ENCODE measurements around the gene COL26A1.
"Not testable (repeated sequence)": the region's sequence is repeated elsewhere in the genome, so short reads cannot be mapped to it uniquely, and the experiment has no call there.

The COL26A1 gene

DNA sequence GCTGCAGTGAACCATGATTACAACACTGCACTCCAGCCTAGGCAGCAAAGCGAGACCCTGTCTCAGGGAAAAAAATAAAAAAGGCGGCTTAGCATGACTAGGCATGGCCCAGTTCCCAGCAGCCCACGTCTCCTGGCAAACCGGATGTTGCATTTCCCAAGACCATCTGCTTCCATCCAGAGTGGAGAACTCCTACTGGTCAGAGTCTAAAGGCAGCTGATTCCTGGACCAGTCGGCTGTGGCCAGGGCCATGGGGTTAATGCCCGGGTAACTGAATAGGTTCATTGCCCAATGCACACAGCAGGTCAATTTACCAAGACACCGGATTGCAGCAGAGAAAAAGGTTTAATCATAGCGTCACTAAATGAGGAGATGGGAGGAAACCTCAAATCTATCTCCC is 133.3 kb downstream of the COL26A1 start:
- DNase-seq (ENCODE audit: low read depth): no peak

- no peak for DNase-seq (ENCODE audit: low read depth)
Measured at GRCh38 chr7:101501351-101501750, 138.7 kb downstream of the COL26A1 start.

- DNase-seq (ENCODE audit: low read depth): no peak
Measured at GRCh38 chr7:101502466-101503098, 139.9 kb downstream of the COL26A1 start.

- not testable (repeated sequence) for DNase-seq (ENCODE audit: low read depth)
Measured at GRCh38 chr7:101505510-101505909, 142.8 kb downstream of the COL26A1 start.

DNA sequence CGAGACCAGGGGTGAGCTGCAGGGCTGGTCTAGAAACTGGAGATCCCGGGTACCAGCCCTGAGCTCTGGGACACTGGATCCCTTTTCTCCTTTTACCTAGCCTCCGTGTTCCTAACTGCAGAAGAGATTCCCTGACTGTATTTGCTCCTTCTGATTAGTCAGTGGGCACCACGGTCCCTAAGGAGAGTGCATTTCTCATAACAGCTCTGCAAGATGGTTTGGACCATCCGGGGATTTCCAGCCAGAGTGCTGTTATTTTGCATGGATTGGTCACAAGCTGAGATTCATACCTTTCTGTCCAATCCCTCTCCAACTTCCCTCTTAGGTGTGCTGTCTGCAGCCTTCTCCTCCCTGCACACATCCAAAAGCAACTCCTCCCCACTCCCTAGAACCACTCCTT is 143.9 kb downstream of the COL26A1 start:
- DNase-seq (ENCODE audit: low read depth): no peak

DNA sequence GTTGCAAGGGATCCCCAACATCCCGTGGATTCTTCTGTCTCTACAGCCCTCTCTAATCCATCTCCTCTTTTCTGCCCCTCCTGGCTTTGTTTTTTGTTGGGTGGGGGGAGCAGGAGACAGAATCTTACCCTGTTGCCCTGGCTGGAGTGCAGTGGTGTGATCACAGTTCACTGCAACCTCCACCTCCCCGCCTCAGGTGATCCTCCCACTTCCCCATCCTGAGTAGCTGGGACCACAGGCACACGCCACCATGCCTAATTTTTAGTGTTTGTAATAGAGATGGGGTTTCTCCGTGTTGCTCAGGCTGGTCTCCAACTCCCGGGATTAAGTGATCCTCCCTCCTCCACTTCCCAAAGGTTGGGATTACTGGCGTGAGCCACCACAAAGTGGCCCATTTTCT is 144.7 kb downstream of the COL26A1 start:
- DNase-seq (ENCODE audit: low read depth): no peak

DNA sequence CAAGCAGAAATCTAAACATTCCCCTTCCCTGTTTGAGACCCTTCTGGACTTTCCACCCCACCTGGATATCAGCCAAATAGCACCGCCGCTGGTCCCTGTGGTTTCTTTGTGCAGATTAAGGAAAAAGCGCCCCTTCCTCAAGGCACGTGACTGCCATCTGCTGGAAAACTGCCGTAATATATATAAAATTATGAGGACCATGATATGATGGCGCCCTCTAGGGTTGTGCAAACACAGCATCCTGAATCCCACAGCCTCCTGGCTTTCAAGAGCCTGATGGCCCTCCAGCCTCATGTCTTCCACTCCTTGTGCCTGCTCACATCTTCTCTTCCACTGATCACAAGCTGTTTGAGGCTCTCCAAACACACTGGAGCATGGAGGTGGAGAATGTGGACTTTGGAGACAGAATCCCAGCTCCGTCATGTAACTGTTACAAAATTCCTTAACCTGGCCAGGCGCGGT is 145.1 kb downstream of the COL26A1 start:
- peak; percentile 5 for DNase-seq (ENCODE audit: low read depth)

- DNase-seq (ENCODE audit: low read depth): no peak
Measured at GRCh38 chr7:101510297-101510696, 147.6 kb downstream of the COL26A1 start.

DNA sequence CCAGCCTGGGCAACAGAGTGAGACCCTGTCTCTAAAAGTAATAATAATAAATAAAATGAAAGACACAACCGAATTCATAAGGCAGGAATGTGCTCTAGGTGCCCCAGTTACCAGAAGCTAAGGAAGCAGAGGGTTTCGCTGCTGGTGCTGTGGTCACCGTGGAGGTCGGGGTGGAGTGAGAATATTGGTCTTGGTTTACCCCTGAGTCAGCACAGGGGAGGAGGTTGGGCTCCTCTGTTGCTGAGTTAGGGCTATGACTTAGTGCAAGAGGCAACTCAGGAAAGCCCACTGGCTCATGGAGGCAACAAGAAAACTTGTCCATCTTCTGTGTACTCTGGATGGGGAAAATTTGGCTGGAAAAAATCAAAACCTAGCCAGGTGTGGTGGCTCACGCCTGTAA is 149.3 kb downstream of the COL26A1 start:
- DNase-seq (ENCODE audit: low read depth): no peak

GRCh38 chr7:101516851-101517250 is 154.2 kb downstream of the COL26A1 start:
- DNase-seq (ENCODE audit: low read depth): no peak

GRCh38 chr7:101517304-101517703 is 154.6 kb downstream of the COL26A1 start:
- no peak for DNase-seq (ENCODE audit: low read depth)

GRCh38 chr7:101518336-101518735 is 155.7 kb downstream of the COL26A1 start:
- DNase-seq (ENCODE audit: low read depth): no peak

GRCh38 chr7:101519324-101520023 is 156.8 kb downstream of the COL26A1 start:
- DNase-seq (ENCODE audit: low read depth): no peak

DNA sequence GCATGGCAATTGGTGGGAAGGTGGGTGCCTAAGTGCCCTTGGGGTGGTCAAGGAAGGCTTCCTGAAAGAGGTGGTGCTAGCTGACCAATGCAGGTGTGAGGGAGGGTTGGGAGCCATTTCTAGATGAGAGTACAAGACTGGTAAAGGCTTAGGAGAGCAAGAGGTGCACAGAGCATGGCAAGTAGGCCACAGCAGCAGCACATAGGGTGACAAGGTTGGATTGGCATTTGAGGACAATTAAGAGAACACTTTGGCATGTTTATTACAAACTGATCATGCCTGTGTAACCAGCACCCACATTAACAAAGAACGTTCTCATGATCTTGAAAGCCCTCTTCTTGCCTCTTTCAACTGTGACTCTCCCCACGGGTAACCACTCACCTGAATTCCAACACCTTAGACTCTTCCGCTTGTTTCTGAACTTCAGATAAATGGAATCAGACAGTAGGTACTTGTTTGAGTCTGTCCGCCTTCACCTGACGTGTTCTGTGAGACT is 158.8 kb downstream of the COL26A1 start:
- no peak for DNase-seq (ENCODE audit: low read depth)

DNA sequence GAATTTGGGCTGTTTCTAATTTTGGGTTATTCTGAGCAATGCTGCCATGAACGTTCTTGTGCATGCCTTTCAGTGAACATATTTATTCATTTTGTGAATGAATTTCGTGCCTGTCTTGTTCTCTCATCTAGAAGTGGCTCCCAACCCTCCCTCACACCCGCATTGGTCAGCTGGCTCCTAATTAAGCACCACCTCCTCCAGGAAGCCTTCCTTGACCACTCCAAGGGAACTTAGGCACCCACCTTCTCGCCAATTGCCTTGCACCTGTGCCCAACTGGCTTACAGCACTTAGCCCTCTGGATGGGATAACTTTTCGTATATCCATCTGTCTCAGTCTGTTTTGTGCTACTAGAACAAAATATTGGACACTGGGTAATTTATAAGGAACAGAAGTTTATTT is 159.3 kb downstream of the COL26A1 start:
- no peak for DNase-seq (ENCODE audit: low read depth)

- no peak for DNase-seq (ENCODE audit: low read depth)
Measured at GRCh38 chr7:101527844-101528667, 165.4 kb downstream of the COL26A1 start.

- DNase-seq (ENCODE audit: low read depth): no peak
Measured at GRCh38 chr7:101529560-101529959, 166.9 kb downstream of the COL26A1 start.

DNA sequence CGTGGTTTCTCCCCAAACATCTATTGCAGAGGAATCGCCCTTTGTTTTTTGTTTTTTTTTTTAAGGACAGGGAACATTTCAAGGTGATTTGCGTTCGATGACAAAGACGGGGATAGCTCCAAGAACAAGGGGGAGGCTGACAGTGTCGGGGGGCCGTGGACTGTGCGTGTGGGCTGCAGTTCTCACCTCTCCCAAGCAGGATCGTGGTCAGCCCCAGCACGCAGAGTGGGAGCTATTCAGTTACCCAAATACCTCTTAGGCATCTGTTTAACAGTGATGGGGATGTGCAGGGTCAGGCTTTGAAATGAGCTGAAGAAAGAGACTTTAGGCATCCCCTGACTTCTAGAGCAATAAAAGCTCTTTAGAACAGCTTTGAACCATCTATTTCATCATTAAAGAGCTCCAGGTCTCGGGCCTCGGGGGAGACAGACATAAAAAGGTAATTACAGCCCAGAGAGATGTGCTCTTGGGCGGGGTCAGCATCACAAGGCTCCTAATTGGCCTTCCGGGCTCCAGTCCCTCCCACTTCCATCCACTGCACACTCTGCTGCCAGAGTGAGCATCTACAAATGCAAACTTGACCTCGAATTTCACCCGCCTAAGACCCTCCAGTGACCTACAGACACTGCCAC is 169.2 kb downstream of the COL26A1 start:
- no peak for DNase-seq (ENCODE audit: low read depth)

- no peak for DNase-seq (ENCODE audit: low read depth)
Measured at GRCh38 chr7:101532400-101533102, 169.9 kb downstream of the COL26A1 start.

DNA sequence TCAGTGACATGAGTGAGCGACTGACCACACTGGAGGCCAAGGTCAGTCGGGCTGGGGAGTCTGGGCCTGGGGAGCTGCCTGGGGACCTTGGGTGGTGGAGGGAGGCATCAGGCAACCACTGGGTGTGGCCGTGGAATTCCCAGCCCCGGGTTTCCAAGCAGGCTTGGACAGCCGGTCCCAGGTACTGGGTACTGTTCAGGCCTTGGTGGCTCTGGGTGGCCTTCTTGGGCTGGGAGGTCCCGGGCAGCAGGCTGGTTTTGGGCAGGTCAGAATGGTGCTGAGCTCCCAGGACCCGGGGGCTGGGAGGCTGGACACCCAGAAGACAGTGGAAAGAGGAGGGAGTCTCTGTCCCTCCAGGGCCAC is 170.4 kb downstream of the COL26A1 start:
- no peak for DNase-seq (ENCODE audit: low read depth)

DNA sequence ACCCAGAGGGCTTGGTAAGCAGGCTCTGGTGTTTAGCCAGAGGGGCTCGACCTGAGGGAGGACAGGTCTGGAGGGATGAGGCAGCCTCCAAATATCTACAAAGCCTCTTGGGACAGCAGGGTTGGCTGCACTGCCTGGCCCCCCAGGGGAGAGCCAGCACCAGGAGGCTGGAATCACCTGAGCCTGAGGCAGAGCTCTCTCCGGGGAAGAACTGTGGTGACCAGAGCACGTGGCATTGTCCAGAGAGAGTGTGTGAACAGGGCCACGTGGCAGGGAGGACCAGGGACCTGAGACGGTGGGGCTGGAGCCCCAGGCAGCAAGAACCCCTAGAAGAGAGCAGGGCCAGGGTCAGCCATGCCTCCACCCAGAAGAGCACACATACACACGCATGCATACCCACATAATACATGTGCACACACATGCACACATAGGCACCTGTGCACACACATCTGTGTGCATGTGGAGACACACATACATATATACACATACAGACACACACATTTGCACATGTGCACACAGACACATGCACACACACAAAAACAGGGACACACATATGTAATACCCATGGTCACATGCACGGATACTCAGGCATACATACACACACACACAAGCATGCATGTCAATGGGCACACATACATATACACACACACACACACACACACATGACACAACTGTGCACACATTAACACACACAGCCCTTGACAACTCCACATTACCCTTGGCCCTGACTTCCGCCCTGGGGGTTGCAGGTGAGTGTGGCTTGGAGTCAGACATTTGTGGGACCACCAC is 171.5 kb downstream of the COL26A1 start:
- no peak for DNase-seq (ENCODE audit: low read depth)
